Skeletal muscle tissue (tissue), 4 donors: Measurements from ENCODE around the gene DNAJA2. TPM values are rescaled to one million over a fixed set of nuclear protein-coding genes. Genes with fewer than 3 reads are reported as not detected.
A peak's percentile ranks its signal among the peaks of the same experiment; 100 is the strongest.

Experiments
- H3K27ac ChIP-seq: one replicate; pipeline ENCODE4 v1.7.0; 2013; ENCODE audit warnings: mild to moderate bottlenecking, low read depth, low read length, inconsistent platforms
- H3K27me3 ChIP-seq, 3 donors: one replicate each; pipeline ENCODE4 v1.7.0; 2013; ENCODE audit warnings: low read length in 3 of 3; ENCODE audit not compliant: control insufficient read depth in 3 of 3, insufficient read depth in 3 of 3
- H3K36me3 ChIP-seq, 3 donors: one replicate each; pipeline ENCODE4 v1.7.0; 2013; ENCODE audit warnings: low read length in 3 of 3; ENCODE audit not compliant: control insufficient read depth in 3 of 3, insufficient read depth in 3 of 3
- H3K4me1 ChIP-seq, 3 donors: one replicate each; pipeline ENCODE4 v1.7.0; 2013; ENCODE audit warnings: low read length in 3 of 3, mild to moderate bottlenecking in 3 of 3; ENCODE audit not compliant: control insufficient read depth in 3 of 3, insufficient read depth in 3 of 3
- H3K4me3 ChIP-seq, 3 donors: one replicate each; pipeline ENCODE4 v1.7.0; 2013; ENCODE audit warnings: low read length in 3 of 3
- H3K9ac ChIP-seq, 3 donors: one replicate each; pipeline ENCODE4 v1.7.0; 2013; ENCODE audit warnings: low read length in 3 of 3, mild to moderate bottlenecking in 3 of 3, moderate library complexity in 2 of 3, low read depth in 1 of 3
- H3K9me3 ChIP-seq, 3 donors: one replicate each; pipeline ENCODE4 v1.7.0; 2013; ENCODE audit warnings: low read length in 3 of 3; ENCODE audit not compliant: control insufficient read depth in 3 of 3
- total RNA-seq: library from RNA; depleted of rRNA; stranded (reverse); fragments of >200 nt; gene quantifications from one replicate; pipeline ENCODE4 v1.2.3, GENCODE V29; 2014
- donor health status: Osteomylitis.

The DNAJA2 gene
- total RNA-seq, 1 donor from 2014 or later, result 44.9 TPM

- peaks cover 16 to 24% (median 22%) of the 10 kb centered on the region in 3 donors for H3K36me3 ChIP-seq
- H3K4me3 ChIP-seq, result no peak overlapping the region
- peaks cover 9 to 25% (median 24%) of the 10 kb centered on the region in 3 donors for H3K4me1 ChIP-seq
- peak overlapping the region in 2 of 3 donors; percentile 51 to 73 for H3K9ac ChIP-seq
- no peaks in the 10 kb centered on the region for H3K9me3 ChIP-seq
- no peaks in the 10 kb centered on the region for H3K27me3 ChIP-seq
- H3K27ac ChIP-seq, result no peak overlapping the region
These were observed 67.0 kb downstream of the DNAJA2 start for GRCh38 chr16:46906360-46907060.

Other genes with a start within 250 kb of the DNAJA2 start
- 13.6 TPM for gene MYLK3, start 225.3 kb downstream of the DNAJA2 start, total RNA-seq
- gene C16orf87, start 142.5 kb downstream of the DNAJA2 start, total RNA-seq, result 11.0 TPM
- 15.7 TPM for gene GPT2, start 89.3 kb downstream of the DNAJA2 start, total RNA-seq
- gene NETO2, start 170.3 kb upstream of the DNAJA2 start, total RNA-seq, result 3.7 TPM